Neural progenitor cell (in vitro differentiated cells): ENCODE results near the gene CRYBG3. TPM values are rescaled to one million over a fixed set of nuclear protein-coding genes. Genes with fewer than 3 reads are reported as not detected.

Experiments
- total RNA-seq: library from RNA; depleted of rRNA; stranded (reverse); fragments of >200 nt; gene quantifications from 2 replicates; pipeline ENCODE4 v1.2.3, GENCODE V29; 2015; ENCODE audit warnings: low replicate concordance

Gene CRYBG3
- total RNA-seq, 1 donor from 2014 or later, result 12.3 TPM

Other genes with a start within 250 kb of the CRYBG3 start
- gene ARL6, start 57.3 kb upstream of the CRYBG3 start, total RNA-seq, result 8.1 and 14.2 TPM in 2 replicates
- gene RIOX2, start 150.4 kb downstream of the CRYBG3 start, total RNA-seq, result 10.4 TPM in 2 replicates
- gene GABRR3, start 213.3 kb downstream of the CRYBG3 start, total RNA-seq, result not detected in 2 replicates